ENCODE data around the gene ANO7.

DNA sequence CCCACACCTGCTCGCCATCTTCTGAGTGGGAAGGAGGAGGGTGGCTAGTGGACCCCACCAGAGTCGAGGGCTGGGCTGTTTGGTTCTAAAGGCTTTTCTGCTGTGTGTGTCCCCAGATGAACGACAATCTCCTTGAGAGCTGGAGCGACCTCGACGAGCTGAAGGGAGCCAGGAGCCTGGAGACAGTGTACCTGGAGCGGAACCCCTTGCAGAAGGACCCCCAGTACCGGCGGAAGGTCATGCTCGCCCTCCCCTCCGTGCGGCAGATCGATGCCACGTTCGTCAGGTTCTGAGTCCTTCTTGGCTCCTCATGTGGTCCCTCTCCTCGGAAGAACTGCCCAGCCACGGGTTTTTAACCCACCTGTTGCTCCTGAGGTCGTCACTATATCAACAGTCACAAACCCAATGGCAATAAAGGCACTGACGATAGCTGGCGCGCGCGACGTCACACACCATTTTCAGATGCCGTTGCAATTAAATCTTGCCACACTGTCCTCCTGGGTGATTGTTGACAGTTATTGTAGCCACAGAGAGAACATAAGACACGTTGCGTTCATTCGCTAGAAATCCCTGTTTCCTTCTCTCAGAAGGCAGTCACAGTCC lies 5.8 kb upstream of the ANO7 start:
- TF ChIP-seq EP300 (IDR thresholded peaks at IDR 0.05) (no peak), POLR2AphosphoS5 (IDR thresholded peaks at IDR 0.05) (no peak), POLR2A (IDR thresholded peaks at IDR 0.05) (no peak)
- TF ChIP-seq, protein P1, sequence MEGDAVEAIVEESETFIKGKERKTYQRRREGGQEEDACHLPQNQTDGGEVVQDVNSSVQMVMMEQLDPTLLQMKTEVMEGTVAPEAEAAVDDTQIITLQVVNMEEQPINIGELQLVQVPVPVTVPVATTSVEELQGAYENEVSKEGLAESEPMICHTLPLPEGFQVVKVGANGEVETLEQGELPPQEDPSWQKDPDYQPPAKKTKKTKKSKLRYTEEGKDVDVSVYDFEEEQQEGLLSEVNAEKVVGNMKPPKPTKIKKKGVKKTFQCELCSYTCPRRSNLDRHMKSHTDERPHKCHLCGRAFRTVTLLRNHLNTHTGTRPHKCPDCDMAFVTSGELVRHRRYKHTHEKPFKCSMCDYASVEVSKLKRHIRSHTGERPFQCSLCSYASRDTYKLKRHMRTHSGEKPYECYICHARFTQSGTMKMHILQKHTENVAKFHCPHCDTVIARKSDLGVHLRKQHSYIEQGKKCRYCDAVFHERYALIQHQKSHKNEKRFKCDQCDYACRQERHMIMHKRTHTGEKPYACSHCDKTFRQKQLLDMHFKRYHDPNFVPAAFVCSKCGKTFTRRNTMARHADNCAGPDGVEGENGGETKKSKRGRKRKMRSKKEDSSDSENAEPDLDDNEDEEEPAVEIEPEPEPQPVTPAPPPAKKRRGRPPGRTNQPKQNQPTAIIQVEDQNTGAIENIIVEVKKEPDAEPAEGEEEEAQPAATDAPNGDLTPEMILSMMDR (IDR thresholded peaks at IDR 0.05), result no peak

Measured in suprapubic skin (tissue), 4 donors.